ENCODE measurements around the gene MACROD2.

DNA sequence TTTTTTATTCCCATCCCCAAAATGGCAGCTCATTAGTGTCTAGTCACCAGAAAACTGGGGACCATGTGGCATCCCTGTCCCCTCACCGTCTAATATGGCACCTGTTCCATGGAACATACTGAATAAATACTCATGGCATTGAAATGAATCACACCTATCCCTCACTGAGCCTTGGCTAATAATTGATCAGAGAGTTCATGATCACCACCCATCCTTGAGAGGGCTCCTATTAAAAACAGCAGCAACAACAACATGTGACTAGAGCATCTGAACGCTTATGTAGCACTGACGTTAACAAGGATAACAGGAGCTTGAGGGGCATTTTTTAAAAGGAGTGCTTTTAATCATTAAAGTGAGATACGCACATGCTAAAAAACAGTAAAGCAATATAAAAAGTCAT lies 1453.7 kb downstream of the MACROD2 start:
- TF ChIP-seq, protein P1, sequence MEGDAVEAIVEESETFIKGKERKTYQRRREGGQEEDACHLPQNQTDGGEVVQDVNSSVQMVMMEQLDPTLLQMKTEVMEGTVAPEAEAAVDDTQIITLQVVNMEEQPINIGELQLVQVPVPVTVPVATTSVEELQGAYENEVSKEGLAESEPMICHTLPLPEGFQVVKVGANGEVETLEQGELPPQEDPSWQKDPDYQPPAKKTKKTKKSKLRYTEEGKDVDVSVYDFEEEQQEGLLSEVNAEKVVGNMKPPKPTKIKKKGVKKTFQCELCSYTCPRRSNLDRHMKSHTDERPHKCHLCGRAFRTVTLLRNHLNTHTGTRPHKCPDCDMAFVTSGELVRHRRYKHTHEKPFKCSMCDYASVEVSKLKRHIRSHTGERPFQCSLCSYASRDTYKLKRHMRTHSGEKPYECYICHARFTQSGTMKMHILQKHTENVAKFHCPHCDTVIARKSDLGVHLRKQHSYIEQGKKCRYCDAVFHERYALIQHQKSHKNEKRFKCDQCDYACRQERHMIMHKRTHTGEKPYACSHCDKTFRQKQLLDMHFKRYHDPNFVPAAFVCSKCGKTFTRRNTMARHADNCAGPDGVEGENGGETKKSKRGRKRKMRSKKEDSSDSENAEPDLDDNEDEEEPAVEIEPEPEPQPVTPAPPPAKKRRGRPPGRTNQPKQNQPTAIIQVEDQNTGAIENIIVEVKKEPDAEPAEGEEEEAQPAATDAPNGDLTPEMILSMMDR (conservative IDR thresholded peaks at IDR 0.05 in 1 of 2, IDR thresholded peaks at IDR 0.05 in 1 of 2; ENCODE audit: extremely low read depth in 1 of 2, insufficient read depth in 1 of 2, low read depth in 1 of 2, low read length in 2 of 2) = no peak
- TF ChIP-seq EZH2 (IDR thresholded peaks at IDR 0.05; ENCODE audit: borderline replicate concordance, low read length) = no peak

Measured in mammary epithelial cell (primary cell).